ENCODE measurements around the gene PRICKLE2.
"Not testable (repeated sequence)": the region's sequence is repeated elsewhere in the genome, so short reads cannot be mapped to it uniquely, and the experiment has no call there.

PRICKLE2 gene

DNA sequence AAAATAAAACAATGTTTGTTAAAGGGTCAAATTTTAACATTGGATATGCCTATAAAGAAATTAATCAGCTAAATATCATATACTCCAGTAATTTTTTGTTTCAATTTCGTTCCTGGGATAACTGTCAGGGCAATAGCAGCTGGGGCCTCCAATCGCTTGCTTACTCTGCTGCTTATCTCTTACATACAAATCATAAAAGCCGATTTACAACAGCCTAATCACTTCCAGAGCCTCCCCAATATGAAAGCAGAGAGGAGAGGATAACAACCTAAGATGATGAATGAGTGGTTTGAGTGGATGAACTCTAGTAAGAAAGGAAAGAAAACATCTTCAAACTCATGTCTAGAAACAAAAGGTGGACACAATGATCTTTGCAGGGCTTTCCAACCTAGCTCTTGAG is 121.3 kb downstream of the PRICKLE2 start:
- H3K9ac ChIP-seq (ENCODE audit: low read length) = no peak overlapping the region
- H3K27me3 ChIP-seq (ENCODE audit: control insufficient read depth, insufficient read depth, low read length) = no peaks in the 10 kb centered on the region
- H3K27ac ChIP-seq (ENCODE audit: low read depth, low read length) = no peak overlapping the region
- H3K4me3 ChIP-seq (ENCODE audit: low read length) = no peak overlapping the region
- H3K4me1 ChIP-seq (ENCODE audit: control insufficient read depth, insufficient read depth, low read length) = peaks cover 5% of the 10 kb centered on the region
- H3K36me3 ChIP-seq (ENCODE audit: control insufficient read depth, insufficient read depth, low read length) = peaks cover 6% of the 10 kb centered on the region

DNA sequence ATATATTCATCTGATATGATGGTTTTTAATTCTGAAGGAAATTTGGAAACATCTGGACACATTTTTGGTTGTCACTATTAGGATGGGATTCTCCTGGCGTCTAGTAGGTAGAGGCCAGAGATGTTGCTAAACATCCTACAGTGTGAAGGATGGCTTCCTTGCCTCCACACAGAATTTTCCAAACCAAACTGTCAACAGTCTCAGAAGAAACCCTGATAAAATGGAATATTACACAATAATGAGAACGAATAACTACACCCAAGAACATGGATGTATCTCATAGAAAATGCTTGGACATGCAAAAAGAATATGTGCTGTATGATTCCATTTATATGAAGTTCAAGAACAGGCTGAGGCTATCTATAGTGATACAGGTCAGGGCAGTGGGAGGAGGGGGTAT is 122.1 kb downstream of the PRICKLE2 start:
- Histone ChIP-seq H3K4me1 (ENCODE audit: control insufficient read depth, insufficient read depth, low read length) (peaks cover 5% of the 10 kb centered on the region), H3K36me3 (ENCODE audit: control insufficient read depth, insufficient read depth, low read length) (peaks cover 4% of the 10 kb centered on the region), H3K27me3 (ENCODE audit: control insufficient read depth, insufficient read depth, low read length) (no peaks in the 10 kb centered on the region), H3K27ac (ENCODE audit: low read depth, low read length) (no peak overlapping the region), H3K9ac (ENCODE audit: low read length) (no peak overlapping the region), H3K4me3 (ENCODE audit: low read length) (no peak overlapping the region)

DNA sequence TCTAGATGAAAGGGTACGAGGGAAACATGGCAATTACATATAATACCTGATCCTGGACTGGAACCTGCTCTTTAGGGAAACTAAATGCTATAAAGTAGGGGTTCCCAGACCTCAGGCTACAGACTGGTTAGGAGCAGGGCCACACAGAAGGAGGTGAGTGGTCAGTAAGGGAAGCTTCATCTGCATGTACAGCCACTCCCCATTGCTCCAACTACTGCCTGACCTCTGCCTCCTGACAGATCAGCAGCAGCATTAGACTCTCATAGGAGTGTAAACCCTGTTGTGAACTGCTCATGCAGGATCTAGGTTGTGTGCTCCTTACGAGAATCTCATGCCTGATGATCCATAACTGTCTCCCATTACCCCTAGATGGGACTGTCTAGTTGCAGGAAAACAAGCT is 123.1 kb downstream of the PRICKLE2 start:
- Histone ChIP-seq H3K36me3 (ENCODE audit: control insufficient read depth, insufficient read depth, low read length) (peaks cover 4% of the 10 kb centered on the region), H3K4me3 (ENCODE audit: low read length) (no peak overlapping the region), H3K9ac (ENCODE audit: low read length) (no peak overlapping the region)

DNA sequence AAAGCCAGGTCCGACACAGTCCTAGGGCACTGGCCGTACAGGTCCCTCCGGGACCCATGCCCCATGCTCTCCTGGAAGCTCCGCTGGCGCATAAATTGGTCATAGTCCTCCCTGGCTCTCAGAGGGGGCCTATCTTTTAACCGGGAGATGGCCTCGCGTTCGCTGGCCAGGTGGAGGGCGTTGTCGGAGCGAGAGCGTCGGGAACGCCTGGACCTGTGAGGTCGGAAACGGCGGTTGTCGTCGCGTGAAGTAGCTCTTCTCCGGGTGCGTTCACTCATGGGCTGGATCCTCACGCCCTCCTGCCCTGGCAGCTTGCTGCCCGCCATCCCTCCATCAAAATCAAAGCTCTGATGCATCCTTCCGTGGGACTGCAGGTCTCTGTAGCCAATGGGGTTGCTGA is 126.0 kb downstream of the PRICKLE2 start:
- Histone ChIP-seq H3K9ac (ENCODE audit: low read length) (no peak overlapping the region), H3K27me3 (ENCODE audit: control insufficient read depth, insufficient read depth, low read length) (no peaks in the 10 kb centered on the region), H3K4me1 (ENCODE audit: control insufficient read depth, insufficient read depth, low read length) (no peaks in the 10 kb centered on the region), H3K27ac (ENCODE audit: low read depth, low read length) (no peak overlapping the region), H3K4me3 (ENCODE audit: low read length) (no peak overlapping the region), H3K36me3 (ENCODE audit: control insufficient read depth, insufficient read depth, low read length) (peaks cover 4% of the 10 kb centered on the region)

More for the DNA sequence above, 123.1 kb downstream of the PRICKLE2 start:
- H3K4me1 ChIP-seq (ENCODE audit: control insufficient read depth, insufficient read depth, low read length) = peaks cover 5% of the 10 kb centered on the region
- no peaks in the 10 kb centered on the region for H3K27me3 ChIP-seq (ENCODE audit: control insufficient read depth, insufficient read depth, low read length)
- no peak overlapping the region for H3K27ac ChIP-seq (ENCODE audit: low read depth, low read length)

DNA sequence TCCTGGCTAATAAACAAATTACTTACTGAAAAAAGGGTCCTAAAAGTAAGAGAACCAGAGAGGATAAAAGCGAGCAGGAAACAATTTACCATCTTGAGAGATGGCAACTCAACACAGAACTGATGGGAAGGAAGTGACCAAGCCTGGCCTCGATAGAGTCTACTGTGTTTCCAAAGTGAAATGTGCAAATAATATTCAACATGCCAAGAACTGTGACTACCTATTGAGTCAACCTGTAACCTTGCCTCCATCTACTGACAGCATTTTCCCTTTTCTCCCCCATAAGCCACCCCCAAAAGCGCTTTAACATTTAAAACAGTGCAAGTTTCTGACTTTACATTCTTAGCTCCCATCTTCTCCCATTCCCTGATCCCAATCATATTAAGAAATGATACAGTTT is 126.6 kb downstream of the PRICKLE2 start:
- H3K9ac ChIP-seq (ENCODE audit: low read length) = no peak overlapping the region
- H3K4me3 ChIP-seq (ENCODE audit: low read length) = no peak overlapping the region
- H3K36me3 ChIP-seq (ENCODE audit: control insufficient read depth, insufficient read depth, low read length) = peaks cover 4% of the 10 kb centered on the region
- H3K27me3 ChIP-seq (ENCODE audit: control insufficient read depth, insufficient read depth, low read length) = no peaks in the 10 kb centered on the region
- no peak overlapping the region for H3K27ac ChIP-seq (ENCODE audit: low read depth, low read length)
- no peaks in the 10 kb centered on the region for H3K4me1 ChIP-seq (ENCODE audit: control insufficient read depth, insufficient read depth, low read length)

DNA sequence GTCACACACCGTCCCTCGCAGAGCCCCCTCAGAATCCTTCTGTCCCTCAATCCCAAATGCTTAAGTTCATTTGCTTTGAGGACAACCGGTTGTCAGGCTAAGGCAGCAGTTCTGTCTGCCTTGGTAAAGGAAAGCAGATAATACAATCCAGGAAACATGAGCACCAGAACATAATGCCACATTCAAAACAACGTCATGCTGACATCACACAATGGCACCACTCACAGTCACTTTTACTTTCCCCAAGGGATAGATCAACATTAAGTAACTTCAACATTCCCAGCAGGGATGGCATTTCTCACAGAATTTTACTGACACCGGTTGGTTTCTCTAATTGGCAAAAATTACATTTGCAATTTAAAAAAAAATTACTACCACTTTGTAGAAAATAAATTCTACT is 127.3 kb downstream of the PRICKLE2 start:
- no peaks in the 10 kb centered on the region for H3K27me3 ChIP-seq (ENCODE audit: control insufficient read depth, insufficient read depth, low read length)

DNA sequence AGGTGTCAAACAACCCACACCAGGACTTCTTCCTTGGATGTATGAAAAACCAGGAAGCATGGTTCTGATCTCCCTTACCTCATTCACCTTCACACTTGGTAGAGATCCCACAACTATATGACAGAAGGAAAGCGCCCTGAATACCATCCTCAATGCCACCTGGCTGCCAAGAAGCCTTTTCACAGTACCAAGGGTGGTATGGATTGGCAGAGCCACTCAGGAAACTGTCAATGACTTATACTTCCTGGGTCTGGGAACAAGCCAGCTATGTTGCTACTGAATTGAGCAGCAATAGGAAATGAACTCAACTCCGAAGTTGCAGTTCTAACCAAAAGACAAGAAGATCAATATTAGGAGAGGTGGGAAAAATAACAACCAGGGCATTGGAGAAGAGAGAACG is 129.5 kb downstream of the PRICKLE2 start:
- Histone ChIP-seq H3K27ac (ENCODE audit: low read depth, low read length) (no peak overlapping the region), H3K4me3 (ENCODE audit: low read length) (no peak overlapping the region), H3K4me1 (ENCODE audit: control insufficient read depth, insufficient read depth, low read length) (no peaks in the 10 kb centered on the region), H3K9ac (ENCODE audit: low read length) (no peak overlapping the region), H3K27me3 (ENCODE audit: control insufficient read depth, insufficient read depth, low read length) (no peaks in the 10 kb centered on the region), H3K36me3 (ENCODE audit: control insufficient read depth, insufficient read depth, low read length) (peaks cover 4% of the 10 kb centered on the region)

More for the DNA sequence above, 127.3 kb downstream of the PRICKLE2 start:
- no peaks in the 10 kb centered on the region for H3K4me1 ChIP-seq (ENCODE audit: control insufficient read depth, insufficient read depth, low read length)
- H3K9ac ChIP-seq (ENCODE audit: low read length) = no peak overlapping the region
- peaks cover 4% of the 10 kb centered on the region for H3K36me3 ChIP-seq (ENCODE audit: control insufficient read depth, insufficient read depth, low read length)
- H3K27ac ChIP-seq (ENCODE audit: low read depth, low read length) = no peak overlapping the region
- no peak overlapping the region for H3K4me3 ChIP-seq (ENCODE audit: low read length)

DNA sequence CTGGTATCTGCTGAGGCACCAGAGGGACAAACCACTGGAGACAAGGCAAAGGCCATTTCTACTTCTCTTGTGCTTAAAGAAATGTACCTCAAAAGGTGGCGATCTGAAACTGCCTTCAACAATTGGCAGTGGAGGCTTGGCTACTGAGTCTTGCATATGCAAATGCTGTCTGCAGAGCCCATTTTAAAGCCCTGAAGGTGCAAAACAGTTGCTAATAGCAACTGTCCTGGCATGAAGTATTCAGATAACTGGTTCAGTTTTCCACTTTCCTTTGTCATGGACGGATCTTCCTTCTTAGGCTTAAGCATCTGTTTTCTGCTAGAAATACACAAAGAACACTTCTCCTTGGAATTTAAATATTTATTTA is 130.6 kb downstream of the PRICKLE2 start:
- no peaks in the 10 kb centered on the region for H3K4me1 ChIP-seq (ENCODE audit: control insufficient read depth, insufficient read depth, low read length)
- H3K27me3 ChIP-seq (ENCODE audit: control insufficient read depth, insufficient read depth, low read length) = no peaks in the 10 kb centered on the region
- H3K9ac ChIP-seq (ENCODE audit: low read length) = no peak overlapping the region
- no peak overlapping the region for H3K27ac ChIP-seq (ENCODE audit: low read depth, low read length)
- H3K36me3 ChIP-seq (ENCODE audit: control insufficient read depth, insufficient read depth, low read length) = peaks cover 4% of the 10 kb centered on the region
- no peak overlapping the region for H3K4me3 ChIP-seq (ENCODE audit: low read length)

DNA sequence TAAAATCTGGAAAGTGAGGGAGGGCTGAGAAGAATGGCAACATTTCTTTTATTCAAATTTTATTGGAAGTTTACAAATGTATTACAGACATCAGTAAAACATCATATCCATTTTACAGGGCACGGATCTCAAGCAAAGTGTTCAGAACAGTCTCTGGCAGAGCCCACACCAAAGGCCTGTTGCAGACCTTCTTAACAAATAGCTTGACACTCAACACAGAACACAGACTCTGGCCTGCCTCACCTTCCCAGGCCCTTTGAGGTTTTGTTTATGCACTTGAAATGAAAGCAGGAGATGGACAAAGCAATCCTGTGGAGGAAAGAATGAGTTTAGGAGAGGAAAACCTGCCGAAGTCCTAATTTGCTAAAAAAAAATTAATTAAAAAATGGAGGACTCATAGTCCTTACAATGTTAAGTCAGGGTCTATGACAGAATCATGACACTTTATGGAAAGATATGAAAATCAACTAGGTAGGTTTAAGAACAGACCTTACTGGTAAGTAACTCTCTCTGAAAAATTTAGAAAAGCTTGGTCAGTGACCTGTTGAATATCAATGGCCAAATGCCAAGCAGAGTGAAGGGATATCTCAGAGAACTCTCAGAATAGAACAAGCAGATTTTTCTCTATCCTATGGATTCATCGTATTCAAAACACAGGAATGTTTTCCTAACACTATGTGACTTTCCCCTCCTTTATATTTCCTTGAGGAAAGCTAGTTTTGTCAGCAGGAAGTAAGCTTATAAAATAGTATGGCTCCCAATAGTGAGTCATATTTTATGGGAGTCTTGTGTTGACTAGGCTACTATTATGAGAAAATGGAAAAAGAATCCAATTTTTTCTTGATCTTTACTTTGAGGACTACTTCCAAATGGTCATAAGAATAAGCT is 131.2 kb downstream of the PRICKLE2 start:
- Histone ChIP-seq H3K27me3 (ENCODE audit: control insufficient read depth, insufficient read depth, low read length) (no peaks in the 10 kb centered on the region), H3K4me3 (ENCODE audit: low read length) (no peak overlapping the region), H3K9ac (ENCODE audit: low read length) (no peak overlapping the region), H3K36me3 (ENCODE audit: control insufficient read depth, insufficient read depth, low read length) (no peaks in the 10 kb centered on the region), H3K27ac (ENCODE audit: low read depth, low read length) (no peak overlapping the region), H3K4me1 (ENCODE audit: control insufficient read depth, insufficient read depth, low read length) (no peaks in the 10 kb centered on the region)

DNA sequence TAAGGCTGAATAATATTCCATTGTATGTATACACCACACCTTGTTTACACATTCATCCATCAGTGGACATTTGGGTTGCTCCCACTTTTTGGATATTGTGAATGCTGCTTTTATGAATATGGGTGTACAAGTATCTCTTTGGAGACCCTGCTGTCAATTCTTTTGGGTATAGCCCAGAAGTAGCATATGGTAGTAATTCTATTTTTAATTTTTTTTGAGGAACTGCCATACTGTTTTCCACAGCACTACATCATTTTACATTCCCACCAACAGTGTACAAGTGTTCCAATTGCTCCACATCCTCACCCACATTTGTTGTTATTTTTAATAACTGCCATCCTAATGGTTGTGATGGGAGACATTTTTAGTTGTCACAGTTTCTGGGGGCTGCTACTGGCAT is 132.1 kb downstream of the PRICKLE2 start:
- no peaks in the 10 kb centered on the region for H3K27me3 ChIP-seq (ENCODE audit: control insufficient read depth, insufficient read depth, low read length)
- no peaks in the 10 kb centered on the region for H3K36me3 ChIP-seq (ENCODE audit: control insufficient read depth, insufficient read depth, low read length)
- no peak overlapping the region for H3K9ac ChIP-seq (ENCODE audit: low read length)
- H3K4me1 ChIP-seq (ENCODE audit: control insufficient read depth, insufficient read depth, low read length) = no peaks in the 10 kb centered on the region
- no peak overlapping the region for H3K4me3 ChIP-seq (ENCODE audit: low read length)
- no peak overlapping the region for H3K27ac ChIP-seq (ENCODE audit: low read depth, low read length)

DNA sequence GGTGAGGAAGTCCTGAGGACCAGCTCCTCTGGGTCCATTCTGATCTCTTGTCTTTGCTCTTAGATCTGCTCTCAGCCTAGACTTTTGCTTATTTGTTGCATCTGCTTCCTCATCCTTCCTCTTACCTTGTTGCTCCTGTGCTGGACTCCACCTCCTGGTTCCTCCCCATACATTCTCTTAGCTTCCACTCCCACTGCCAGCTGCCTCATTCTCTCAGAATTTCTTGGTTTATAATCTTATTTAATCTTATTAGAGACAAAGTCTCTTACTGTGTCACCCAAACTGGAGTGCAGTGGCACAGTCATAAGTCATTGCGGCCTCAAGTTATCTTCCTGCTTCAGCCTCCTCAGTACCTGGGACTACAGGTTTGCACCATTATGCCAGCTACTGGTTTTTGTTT is 133.8 kb downstream of the PRICKLE2 start:
- no peaks in the 10 kb centered on the region for H3K36me3 ChIP-seq (ENCODE audit: control insufficient read depth, insufficient read depth, low read length)
- no peak overlapping the region for H3K9ac ChIP-seq (ENCODE audit: low read length)
- H3K4me3 ChIP-seq (ENCODE audit: low read length) = no peak overlapping the region
- no peak overlapping the region for H3K27ac ChIP-seq (ENCODE audit: low read depth, low read length)
- no peaks in the 10 kb centered on the region for H3K4me1 ChIP-seq (ENCODE audit: control insufficient read depth, insufficient read depth, low read length)
- H3K27me3 ChIP-seq (ENCODE audit: control insufficient read depth, insufficient read depth, low read length) = no peaks in the 10 kb centered on the region

DNA sequence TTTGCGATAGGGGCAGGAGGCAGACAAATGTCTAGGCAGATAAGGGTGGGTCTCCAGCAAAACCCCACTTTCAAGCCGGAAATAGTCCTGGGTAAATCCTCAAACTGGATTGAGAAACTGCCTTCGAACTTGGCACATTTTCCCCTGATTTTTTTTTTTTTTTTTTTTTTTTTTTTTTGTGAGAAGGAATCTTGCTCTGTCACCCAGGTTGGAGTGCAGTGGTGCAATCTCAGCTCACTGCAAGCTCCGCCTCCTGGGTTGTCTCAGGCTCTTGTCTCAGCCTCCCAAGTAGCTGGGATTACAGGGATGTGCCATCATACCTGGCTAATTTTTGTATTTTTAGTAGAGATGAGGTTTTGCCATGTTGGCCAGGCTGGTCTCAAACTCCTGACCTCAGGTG is 135.9 kb downstream of the PRICKLE2 start:
- not testable (repeated sequence) for H3K27ac ChIP-seq (ENCODE audit: low read depth, low read length); H3K4me1 ChIP-seq (ENCODE audit: control insufficient read depth, insufficient read depth, low read length); H3K4me3 ChIP-seq (ENCODE audit: low read length); H3K36me3 ChIP-seq (ENCODE audit: control insufficient read depth, insufficient read depth, low read length); H3K27me3 ChIP-seq (ENCODE audit: control insufficient read depth, insufficient read depth, low read length); H3K9ac ChIP-seq (ENCODE audit: low read length)
